GDM1 (cell line): ENCODE data around the gene PARD3.

ENCODE experiments used
- DNase-seq: peaks from one replicate; lab custom pipeline; 2025; lab: John Stamatoyannopoulos, UW

Gene PARD3

GRCh38 chr10:34537629-34538231 is 277.4 kb downstream of the PARD3 start:
- DNase-seq, result no peak

GRCh38 chr10:34535872-34536271 is 279.2 kb downstream of the PARD3 start:
- no peak for DNase-seq

DNA sequence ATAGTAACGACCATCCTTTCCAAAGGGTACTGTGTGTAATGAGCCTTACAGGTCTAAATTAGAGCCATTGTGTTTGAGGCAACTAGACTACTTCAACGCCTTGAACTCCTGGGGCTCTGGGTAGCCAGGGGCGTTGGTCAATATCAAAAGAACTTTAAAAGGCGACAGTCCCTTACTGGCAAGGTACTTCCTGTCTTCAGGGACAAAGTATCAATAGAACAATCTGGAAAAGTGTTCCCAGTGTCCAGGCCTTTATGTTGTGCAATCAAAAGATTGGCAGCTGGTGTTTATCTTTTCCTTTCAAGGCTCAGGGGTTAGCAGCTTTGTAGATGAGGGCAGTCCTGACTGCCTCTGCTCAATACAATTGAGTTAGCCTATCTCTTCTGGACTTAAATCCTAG is 284.3 kb downstream of the PARD3 start:
- DNase-seq, result no peak

DNA sequence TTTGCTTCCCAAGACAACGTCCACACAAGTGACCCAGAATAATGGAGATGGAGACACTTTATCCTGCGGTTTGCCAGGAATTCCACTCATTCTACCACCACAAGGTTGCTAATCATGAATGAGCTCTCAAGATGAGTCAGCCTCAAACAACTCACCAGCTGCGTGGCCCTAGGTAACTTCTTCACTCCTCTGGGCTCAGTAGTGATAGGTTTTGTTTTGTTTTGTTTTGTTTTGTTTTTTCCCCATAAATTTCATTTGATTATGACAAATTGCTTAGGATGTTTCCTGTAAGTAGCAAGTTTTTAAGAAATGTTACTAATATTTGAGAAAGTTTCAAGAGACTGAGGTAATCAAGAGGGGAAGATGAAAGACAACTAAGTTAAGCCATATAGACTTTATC is 286.8 kb downstream of the PARD3 start:
- DNase-seq, result no peak

GRCh38 chr10:34526758-34527730 is 288.1 kb downstream of the PARD3 start:
- DNase-seq, result no peak

DNA sequence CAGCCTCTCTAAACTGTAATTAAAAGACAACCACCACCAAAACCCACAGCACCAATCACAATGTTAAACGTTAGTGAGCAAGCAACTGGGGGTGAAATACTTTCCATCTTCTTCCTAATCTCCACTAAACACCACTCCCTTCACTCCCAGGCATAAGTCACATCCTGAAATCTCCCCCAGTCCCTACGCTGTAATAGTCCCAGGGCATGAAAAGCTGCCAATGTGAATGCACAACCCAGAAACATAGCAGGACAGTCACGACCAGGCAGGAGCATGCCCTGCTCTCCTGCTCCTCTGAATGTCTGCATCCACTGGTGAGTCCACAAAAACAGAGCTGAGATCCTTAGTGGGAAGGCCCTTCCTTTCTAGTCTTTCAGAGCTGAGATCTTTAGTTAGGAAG is 288.9 kb downstream of the PARD3 start:
- DNase-seq, result no peak

- DNase-seq, result no peak
Measured at GRCh38 chr10:34524369-34525091, 290.6 kb downstream of the PARD3 start.

- no peak for DNase-seq
Measured at GRCh38 chr10:34523017-34523767, 291.9 kb downstream of the PARD3 start.

- DNase-seq, result no peak
Measured at GRCh38 chr10:34522546-34522945, 292.6 kb downstream of the PARD3 start.

- DNase-seq, result no peak
Measured at GRCh38 chr10:34520510-34520909, 294.6 kb downstream of the PARD3 start.

DNA sequence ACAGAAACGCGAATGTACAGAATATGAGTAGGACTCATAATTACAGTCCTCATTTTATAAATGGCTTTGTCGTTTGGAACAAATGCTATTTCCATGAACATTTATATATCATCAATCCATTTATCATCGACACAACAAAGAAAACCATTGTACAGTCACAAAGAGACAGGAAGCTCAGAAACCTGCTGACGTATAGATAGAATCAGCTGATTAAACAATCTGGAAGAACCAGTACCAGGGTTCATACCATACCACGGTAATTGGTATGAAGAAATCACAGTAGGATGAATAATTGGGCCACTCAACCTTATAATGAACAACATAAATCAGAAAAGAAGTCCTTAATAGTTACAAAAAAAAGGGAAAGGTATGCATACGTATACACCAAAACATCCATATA is 295.0 kb downstream of the PARD3 start:
- no peak for DNase-seq

GRCh38 chr10:34514290-34514689 is 300.8 kb downstream of the PARD3 start:
- DNase-seq, result no peak

GRCh38 chr10:34513636-34514035 is 301.5 kb downstream of the PARD3 start:
- no peak for DNase-seq

DNA sequence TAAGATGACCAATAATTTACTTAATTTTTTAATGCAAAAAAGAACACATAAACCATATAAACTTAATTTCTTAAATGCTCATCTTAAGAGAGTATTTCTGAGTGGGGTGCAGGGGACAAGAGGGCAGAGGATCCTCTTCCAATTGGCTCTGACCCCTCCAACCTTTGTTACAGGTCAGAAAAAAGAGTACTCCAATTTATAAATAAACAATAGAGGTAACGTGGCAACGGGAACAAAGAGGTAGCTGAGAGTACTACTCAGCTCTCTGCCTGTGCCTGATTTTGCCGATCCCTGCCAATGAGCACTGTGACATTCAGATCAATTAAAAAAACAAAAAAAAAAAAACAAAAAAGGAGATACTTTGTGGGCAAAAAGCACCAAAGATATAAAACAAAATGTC is 307.9 kb downstream of the PARD3 start:
- DNase-seq, result no peak

DNA sequence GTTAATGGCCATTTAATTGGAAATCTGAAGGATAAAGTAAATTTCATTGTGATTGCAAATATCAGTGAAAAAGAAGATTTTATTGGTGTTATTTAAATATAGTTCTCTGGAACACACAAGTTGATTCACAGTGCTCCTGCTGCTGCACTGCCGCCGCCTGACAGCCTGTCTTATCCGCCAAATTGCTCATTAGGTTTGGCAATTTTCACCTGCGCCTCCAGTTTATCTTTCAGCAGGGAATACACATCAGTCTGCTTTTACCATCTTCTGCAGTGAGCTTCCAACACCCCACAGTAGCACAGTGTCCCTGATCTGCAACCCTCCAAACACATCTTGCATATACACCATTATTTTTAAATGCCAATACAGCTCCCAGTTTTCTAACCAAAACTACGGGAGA is 308.3 kb downstream of the PARD3 start:
- no peak for DNase-seq

- no peak for DNase-seq
Measured at GRCh38 chr10:34505338-34505737, 309.8 kb downstream of the PARD3 start.

DNA sequence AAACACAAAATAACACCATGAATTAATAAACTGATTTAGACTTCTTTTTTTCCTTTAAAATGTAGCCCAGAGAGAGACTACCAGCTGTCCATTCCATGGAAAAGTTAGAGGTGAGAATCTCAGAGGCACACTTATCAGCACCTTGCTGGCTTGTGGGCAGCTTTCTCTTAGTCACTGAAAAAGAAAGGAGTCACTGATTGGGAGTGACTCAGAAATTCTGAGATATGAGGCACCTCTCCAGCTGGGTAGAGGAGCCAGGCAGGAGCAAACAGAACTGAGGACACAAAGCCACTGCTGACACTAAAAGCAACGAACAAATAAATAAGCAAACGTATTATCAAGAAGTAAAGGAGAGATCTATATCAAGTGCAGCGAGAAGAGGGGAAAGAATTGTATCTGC is 310.6 kb downstream of the PARD3 start:
- no peak for DNase-seq

DNA sequence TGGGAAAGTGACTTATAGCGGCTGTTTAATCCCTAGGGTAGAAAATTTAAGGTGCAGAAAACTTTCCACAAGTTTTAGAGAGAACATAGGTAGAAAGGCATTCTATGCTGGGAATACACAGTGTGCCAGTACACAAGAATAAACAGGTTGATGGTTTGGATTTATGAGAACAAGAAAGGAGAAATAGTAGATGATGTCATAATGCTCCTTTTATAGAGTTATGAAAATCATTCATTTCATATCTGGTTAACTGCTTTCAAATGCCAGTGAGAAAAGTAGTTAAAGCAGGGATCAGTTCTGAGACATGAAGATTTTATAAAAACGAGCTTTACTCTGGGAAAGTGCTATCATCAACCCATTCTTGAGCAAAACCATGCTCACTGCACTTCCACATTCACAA is 311.4 kb downstream of the PARD3 start:
- no peak for DNase-seq

DNA sequence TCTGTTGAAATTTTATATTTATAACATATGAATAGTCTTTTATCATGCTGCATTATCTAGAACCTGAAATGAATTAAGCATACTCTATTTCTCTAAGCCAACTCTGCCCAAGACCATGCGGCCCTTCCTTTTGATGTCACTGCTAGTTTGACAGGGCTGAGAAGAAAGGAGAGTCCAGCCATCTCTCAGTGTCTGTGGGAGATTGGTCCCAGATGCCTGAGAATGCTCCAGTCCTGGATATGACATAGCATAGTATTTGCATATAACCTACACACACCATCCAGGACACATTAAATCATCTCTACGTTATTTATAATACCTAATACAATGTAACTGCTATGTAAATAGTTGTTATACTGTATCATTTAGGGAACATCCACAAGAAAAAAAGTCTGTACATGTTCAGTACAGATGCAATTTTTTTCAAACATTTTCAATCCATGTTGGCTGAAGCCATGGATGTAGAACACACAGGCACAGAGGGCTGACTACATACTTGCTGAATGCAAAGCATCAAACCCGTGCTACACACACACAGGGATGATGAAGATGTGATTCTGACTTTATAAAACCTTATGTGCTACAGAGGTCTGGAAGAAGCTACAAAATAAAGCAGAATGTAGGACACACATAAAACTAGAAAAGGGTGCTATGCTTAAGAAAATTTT is 315.4 kb downstream of the PARD3 start:
- DNase-seq, result no peak

DNA sequence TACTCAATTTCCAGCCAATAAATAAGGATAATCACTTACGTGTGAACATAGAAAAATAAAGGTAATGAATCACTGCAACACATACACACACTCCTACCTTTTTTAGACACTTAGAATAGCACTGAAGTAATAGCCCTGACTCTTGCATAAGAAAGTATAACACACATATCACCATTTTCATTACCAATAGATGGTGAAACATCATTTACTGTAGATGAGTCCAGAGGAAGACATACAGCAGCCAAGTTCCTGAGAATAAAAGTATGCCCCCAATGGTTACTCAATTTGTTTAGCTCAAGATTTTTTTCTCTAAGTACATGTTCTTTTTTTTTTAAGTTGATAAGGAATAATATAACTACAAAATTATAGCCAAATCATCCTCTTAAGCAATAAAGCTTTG is 316.3 kb downstream of the PARD3 start:
- DNase-seq, result no peak

- DNase-seq, result no peak
Measured at GRCh38 chr10:34495938-34496337, 319.2 kb downstream of the PARD3 start.

- no peak for DNase-seq
Measured at GRCh38 chr10:34494012-34494411, 321.1 kb downstream of the PARD3 start.
